HT1080 (cell line): ENCODE results near the gene PARP16. TPM values are rescaled to one million over a fixed set of nuclear protein-coding genes. Genes with fewer than 3 reads are reported as not detected.
A peak's percentile ranks its signal among the peaks of the same experiment; 100 is the strongest.

ENCODE experiments used
- DNase-seq: peaks from one replicate; pipeline ENCODE4 v3.0.0-alpha.2; 2015; ENCODE audit warnings: low read depth
- total RNA-seq: library from RNA; depleted of rRNA; stranded (reverse); fragments of >200 nt; shearing (Covaris generic); gene quantifications from 2 replicates; pipeline ENCODE4 v1.2.3, GENCODE V29; 2014

The PARP16 gene
- total RNA-seq, 1 experiment from 2014 or later, result 60.0 TPM

GRCh38 chr15:65278480-65278879, 8.2 kb downstream of the PARP16 start:
- DNase-seq, result no peak

- no peak for DNase-seq
These were observed 9.7 kb downstream of the PARP16 start for GRCh38 chr15:65277015-65277414.

GRCh38 chr15:65275728-65276126, 11.0 kb downstream of the PARP16 start:
- peak; percentile 72 for DNase-seq

GRCh38 chr15:65275104-65275727, 11.5 kb downstream of the PARP16 start:
- DNase-seq, result no peak

GRCh38 chr15:65270811-65271545, 15.7 kb downstream of the PARP16 start:
- peak; percentile 47 for DNase-seq

- DNase-seq, result no peak
These were observed 18.3 kb downstream of the PARP16 start for GRCh38 chr15:65268411-65268810.

GRCh38 chr15:65266469-65266868, 20.2 kb downstream of the PARP16 start:
- DNase-seq, result no peak

- DNase-seq, result no peak
These were observed 21.7 kb downstream of the PARP16 start for GRCh38 chr15:65264863-65265430.

GRCh38 chr15:65263313-65263712, 23.4 kb downstream of the PARP16 start:
- DNase-seq, result no peak

GRCh38 chr15:65260968-65261367, 25.7 kb downstream of the PARP16 start:
- no peak for DNase-seq

- no peak for DNase-seq
These were observed 27.3 kb downstream of the PARP16 start for GRCh38 chr15:65259367-65259797.

- no peak for DNase-seq
These were observed 28.1 kb downstream of the PARP16 start for GRCh38 chr15:65258375-65259262.

GRCh38 chr15:65255486-65256140, 31.1 kb downstream of the PARP16 start:
- DNase-seq, result no peak

GRCh38 chr15:65254758-65255157, 31.9 kb downstream of the PARP16 start:
- DNase-seq, result no peak

- no peak for DNase-seq
These were observed 32.3 kb downstream of the PARP16 start for GRCh38 chr15:65254356-65254755.

GRCh38 chr15:65249641-65250040, 37.0 kb downstream of the PARP16 start:
- DNase-seq, result no peak

- no peak for DNase-seq
These were observed 38.0 kb downstream of the PARP16 start for GRCh38 chr15:65248511-65249255.

GRCh38 chr15:65246939-65247338, 39.7 kb downstream of the PARP16 start:
- DNase-seq, result no peak

- no peak for DNase-seq
These were observed 40.5 kb downstream of the PARP16 start for GRCh38 chr15:65246026-65246714.
